Activated CD4-positive, alpha-beta memory T cell treated with anti-CD3 and anti-CD28 coated beads for 36 hours (primary cell): ENCODE data around the gene SPACA6. TPM values are rescaled to one million over a fixed set of nuclear protein-coding genes. Genes with fewer than 3 reads are reported as not detected.
"Not testable (repeated sequence)": the region's sequence is repeated elsewhere in the genome, so short reads cannot be mapped to it uniquely, and the experiment has no call there.

Source experiments
- CTCF ChIA-PET: fragments of 350-600 bp; sonication (Branson Sonifier 250); formaldehyde crosslinking; loops from one replicate; lab custom pipeline; 2021; ENCODE audit warnings: antibody characterized with exemption, inconsistent platforms; lab: Charles Lee
- POLR2A ChIA-PET: fragments of 350-600 bp; sonication (Branson Sonifier 250); formaldehyde crosslinking; loops from one replicate; lab custom pipeline; 2021; ENCODE audit warnings: antibody characterized with exemption; lab: Charles Lee
- DNase-seq: peaks from one replicate; pipeline ENCODE4 v3.0.0-alpha.2; 2020
- H3K27ac Mint-ChIP-seq: one replicate; pipeline ENCODE4 v1.8.0; 2021; ENCODE audit warnings: mixed read lengths
- H3K27me3 Mint-ChIP-seq: one replicate; pipeline ENCODE4 v1.8.0; 2021; ENCODE audit warnings: mixed read lengths
- H3K36me3 Mint-ChIP-seq: one replicate; pipeline ENCODE4 v1.8.0; 2021; ENCODE audit warnings: mixed read lengths
- H3K4me1 Mint-ChIP-seq: one replicate; pipeline ENCODE4 v1.8.0; 2021; ENCODE audit warnings: low read depth, mixed read lengths
- H3K4me3 Mint-ChIP-seq: one replicate; pipeline ENCODE4 v1.8.0; 2021; ENCODE audit warnings: mild to moderate bottlenecking, mixed read lengths
- H3K9me3 Mint-ChIP-seq: one replicate; pipeline ENCODE4 v1.8.0; 2021; ENCODE audit warnings: mixed read lengths
- intact Hi-C: fragments of 100-400 bp; cut with micrococcal nuclease; formaldehyde crosslinking; loops from one replicate; pipeline ENCODE4 v1.15.1; 2023
- total RNA-seq, 2 experiments: library from RNA; stranded (reverse); gene quantifications; one replicate each; pipeline ENCODE4 v1.2.3, GENCODE V29; 2021

SPACA6 gene
- total RNA-seq, 2 experiments from 2014 or later: 10.0 to 14.2 TPM

DNA sequence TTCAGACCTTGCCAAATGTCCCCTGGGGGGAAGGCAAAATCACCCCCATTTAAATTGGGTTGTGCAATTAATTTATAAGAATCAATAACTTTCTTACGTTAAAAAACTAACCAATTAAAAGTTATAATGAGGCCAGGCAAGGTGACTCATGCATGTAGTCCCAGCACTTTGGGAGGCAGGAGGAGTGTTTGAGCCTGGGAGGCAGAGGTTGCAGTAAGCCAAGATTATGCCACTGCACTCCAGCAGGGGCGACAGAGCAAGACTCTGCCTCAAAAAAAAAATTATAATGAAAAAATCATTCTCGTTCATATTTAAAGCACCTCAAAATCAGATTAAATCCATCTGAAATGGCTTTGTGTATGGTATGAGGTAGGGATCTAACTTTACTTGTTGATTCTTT is 28.1 kb upstream of the SPACA6 start:
- peaks cover 3% of the 10 kb centered on the region for H3K9me3 Mint-ChIP-seq
- H3K4me3 Mint-ChIP-seq: no peak overlapping the region
- intact Hi-C loops: loop anchor here (10.0 kb wide), 1 partner anchor 110 kb away; no protein-coding TSS in a partner anchor
- no peak overlapping the region for H3K27ac Mint-ChIP-seq
- H3K4me1 Mint-ChIP-seq: peaks cover 12% of the 10 kb centered on the region
- no peak for DNase-seq
- CTCF ChIA-PET: no interaction called here
- no peaks in the 10 kb centered on the region for H3K36me3 Mint-ChIP-seq
- peaks cover 21% of the 10 kb centered on the region for H3K27me3 Mint-ChIP-seq
- POLR2A ChIA-PET: no interaction called here

DNA sequence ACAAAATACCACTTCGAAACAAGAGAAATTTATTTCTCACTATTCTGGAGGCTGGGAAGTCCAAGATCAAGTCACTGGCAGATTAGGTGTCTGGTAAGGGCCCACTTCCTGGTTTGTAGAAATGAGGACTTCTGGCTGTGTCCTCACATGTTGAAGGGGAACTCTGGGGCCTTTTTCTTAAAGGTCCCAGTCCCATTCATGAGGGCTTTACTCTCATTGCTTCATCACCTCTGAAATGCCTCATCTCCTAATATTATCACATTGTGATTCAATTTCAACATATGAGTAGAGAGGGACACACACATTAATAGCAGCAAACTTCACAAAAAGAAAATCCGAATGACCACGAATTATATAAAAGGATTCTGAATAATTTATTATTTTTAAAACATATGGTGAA is 24.9 kb upstream of the SPACA6 start:
- ChIA-PET POLR2A (no interaction called here), CTCF (interaction anchor here (2.7 kb wide), 1 partner anchor 11 kb away, joined by 10 read pairs; no protein-coding TSS in a partner anchor)
- H3K27ac Mint-ChIP-seq: no peak overlapping the region
- intact Hi-C loops: loop anchor here (2.0 to 10.0 kb wide), 2 partner anchors 21 to 107 kb away; no protein-coding TSS in a partner anchor
- no peaks in the 10 kb centered on the region for H3K36me3 Mint-ChIP-seq
- peaks cover 17% of the 10 kb centered on the region for H3K27me3 Mint-ChIP-seq
- no peak for DNase-seq
- H3K4me3 Mint-ChIP-seq: no peak overlapping the region
- peaks cover 12% of the 10 kb centered on the region for H3K4me1 Mint-ChIP-seq
- peaks cover 3% of the 10 kb centered on the region for H3K9me3 Mint-ChIP-seq

DNA sequence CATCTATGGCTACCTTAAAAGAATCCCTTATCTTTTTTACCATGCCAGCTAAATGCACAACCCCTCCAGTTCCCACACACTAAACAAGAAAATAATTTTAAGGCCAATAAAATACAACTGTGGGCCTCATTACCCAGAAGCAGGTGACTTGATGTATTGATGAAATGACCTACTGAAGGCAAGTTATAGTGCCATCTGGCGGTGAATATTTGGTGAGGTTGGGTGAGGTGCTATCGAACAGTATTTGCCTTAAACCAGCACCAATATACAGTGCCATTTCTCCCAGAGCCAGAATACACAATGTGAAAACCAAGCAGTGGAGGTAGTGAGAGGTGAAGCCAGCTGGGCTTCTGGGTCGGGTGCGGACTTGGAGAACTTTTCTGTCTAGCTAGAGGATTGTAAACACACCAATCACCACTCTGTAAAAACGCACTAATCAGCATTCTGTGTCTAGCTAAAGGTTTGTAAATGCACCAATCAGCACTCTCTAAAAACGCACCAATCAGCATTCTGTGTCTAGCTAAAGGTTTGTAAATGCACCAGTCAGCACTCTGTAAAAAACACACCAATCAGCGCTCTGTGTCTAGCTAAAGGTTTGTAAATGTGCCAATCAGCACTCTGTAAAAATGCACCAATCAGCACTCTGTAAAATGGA is 17.1 kb upstream of the SPACA6 start:
- CTCF ChIA-PET: interaction anchor here (0.6 to 5.8 kb wide), 6 partner anchors 15 to 328 kb away, joined by 3 to 40 read pairs (median 3); no protein-coding TSS in a partner anchor
- H3K4me1 Mint-ChIP-seq, intact Hi-C loops, DNase-seq, H3K9me3 Mint-ChIP-seq, H3K36me3 Mint-ChIP-seq, H3K4me3 Mint-ChIP-seq, H3K27ac Mint-ChIP-seq: not testable (repeated sequence)
- POLR2A ChIA-PET: interaction anchor here (1.5 kb wide), 1 partner anchor 28 kb away, joined by 4 read pairs; no protein-coding TSS in a partner anchor
- H3K27me3 Mint-ChIP-seq: peaks cover 12% of the 10 kb centered on the region

DNA sequence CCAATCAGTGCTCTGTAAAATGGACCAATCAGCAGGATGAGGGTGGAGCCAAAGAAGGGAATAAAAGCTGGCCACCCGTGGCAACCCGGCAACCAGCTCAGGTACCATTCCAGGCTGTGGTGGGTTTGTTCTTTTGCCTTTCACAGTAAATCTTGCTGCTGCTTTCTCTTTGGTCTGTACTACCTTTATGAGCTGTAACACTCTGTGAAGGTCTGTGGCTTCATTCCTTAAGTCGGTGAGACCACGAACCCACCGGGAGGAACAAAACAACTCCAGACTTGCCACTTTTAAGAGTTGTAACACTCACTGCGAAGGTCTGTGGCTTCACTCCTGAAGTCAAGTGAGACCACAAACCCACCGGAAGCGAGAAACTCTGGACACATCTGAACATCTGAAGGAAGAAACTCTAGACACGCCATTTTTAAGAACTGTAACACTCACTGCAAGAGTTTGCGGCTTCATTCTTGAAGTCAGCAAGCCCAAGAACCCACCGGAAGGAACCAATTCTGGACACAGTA is 16.5 kb upstream of the SPACA6 start:
- intact Hi-C loops: no loop called here
- H3K27me3 Mint-ChIP-seq: peaks cover 12% of the 10 kb centered on the region
- no peak overlapping the region for H3K4me3 Mint-ChIP-seq
- peaks cover 3% of the 10 kb centered on the region for H3K36me3 Mint-ChIP-seq
- peaks cover 9% of the 10 kb centered on the region for H3K4me1 Mint-ChIP-seq
- peak overlapping the region; percentile 73 for H3K27ac Mint-ChIP-seq
- peak; percentile 36 for DNase-seq
- H3K9me3 Mint-ChIP-seq: peaks cover 10% of the 10 kb centered on the region
- CTCF ChIA-PET: interaction anchor here (0.6 to 5.8 kb wide), 6 partner anchors 15 to 329 kb away, joined by 3 to 40 read pairs (median 3); no protein-coding TSS in a partner anchor
- POLR2A ChIA-PET: interaction anchor here (1.5 kb wide), 1 partner anchor 27 kb away, joined by 4 read pairs; no protein-coding TSS in a partner anchor

DNA sequence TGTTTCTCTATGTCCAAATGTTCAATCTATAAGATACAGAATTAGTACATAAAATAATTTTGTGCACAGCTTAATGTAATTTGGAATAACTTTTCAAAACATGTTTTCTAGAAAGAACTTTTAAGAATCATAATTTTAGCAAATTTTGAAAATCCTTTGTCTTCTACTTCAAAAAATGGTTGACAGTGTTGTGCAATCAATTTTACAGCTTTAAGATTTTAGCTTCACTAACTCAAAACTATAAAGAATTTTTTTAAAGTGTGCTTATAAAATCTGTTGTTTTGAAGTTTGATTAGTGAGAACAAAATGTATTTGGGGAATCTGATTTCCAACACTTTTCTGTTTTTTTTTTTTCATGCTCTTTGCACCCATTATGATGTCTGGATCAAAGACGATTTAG is 12.7 kb upstream of the SPACA6 start:
- CTCF ChIA-PET: no interaction called here
- POLR2A ChIA-PET: no interaction called here
- Mint-ChIP-seq H3K4me3 (no peak overlapping the region), H3K36me3 (peaks cover 5% of the 10 kb centered on the region), H3K4me1 (peaks cover 9% of the 10 kb centered on the region), H3K27ac (no peak overlapping the region), H3K9me3 (peaks cover 23% of the 10 kb centered on the region), H3K27me3 (peaks cover 12% of the 10 kb centered on the region)
- no peak for DNase-seq
- intact Hi-C loops: no loop called here

DNA sequence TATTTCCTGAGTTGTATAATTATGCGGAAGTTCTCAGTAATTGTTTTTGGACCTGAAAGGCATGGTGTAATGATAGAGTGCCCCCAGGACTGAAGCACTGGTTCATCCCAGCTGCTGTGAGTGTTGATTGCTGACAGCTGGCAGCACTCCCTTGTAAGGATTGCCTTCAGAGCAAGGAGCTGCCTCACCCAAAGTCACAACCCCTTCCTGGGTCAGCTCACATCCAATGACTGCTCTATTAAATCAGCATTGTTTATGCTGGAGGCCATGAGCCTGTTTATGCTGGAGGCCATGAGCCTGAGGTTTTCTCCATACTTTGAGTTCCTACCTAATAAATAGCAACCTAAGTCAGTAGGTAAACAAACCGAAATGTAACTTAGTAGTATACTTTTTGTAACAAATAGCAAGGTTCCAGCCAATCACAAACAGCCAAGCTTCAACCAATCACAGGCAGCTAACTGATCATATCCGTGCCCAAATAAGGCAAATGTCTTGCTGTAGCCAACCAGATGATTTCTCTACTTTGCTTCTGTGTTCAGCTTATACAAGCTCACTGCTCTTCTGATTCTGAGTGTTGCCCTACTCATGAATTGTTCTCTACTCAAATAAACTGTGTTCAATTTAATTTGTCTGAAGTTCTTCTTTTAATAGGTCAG is 11.7 kb upstream of the SPACA6 start:
- no peak overlapping the region for H3K4me3 Mint-ChIP-seq
- POLR2A ChIA-PET: no interaction called here
- CTCF ChIA-PET: no interaction called here
- DNase-seq: no peak
- peaks cover 8% of the 10 kb centered on the region for H3K4me1 Mint-ChIP-seq
- no peak overlapping the region for H3K27ac Mint-ChIP-seq
- peaks cover 5% of the 10 kb centered on the region for H3K36me3 Mint-ChIP-seq
- peaks cover 12% of the 10 kb centered on the region for H3K27me3 Mint-ChIP-seq
- peaks cover 23% of the 10 kb centered on the region for H3K9me3 Mint-ChIP-seq
- intact Hi-C loops: no loop called here

DNA sequence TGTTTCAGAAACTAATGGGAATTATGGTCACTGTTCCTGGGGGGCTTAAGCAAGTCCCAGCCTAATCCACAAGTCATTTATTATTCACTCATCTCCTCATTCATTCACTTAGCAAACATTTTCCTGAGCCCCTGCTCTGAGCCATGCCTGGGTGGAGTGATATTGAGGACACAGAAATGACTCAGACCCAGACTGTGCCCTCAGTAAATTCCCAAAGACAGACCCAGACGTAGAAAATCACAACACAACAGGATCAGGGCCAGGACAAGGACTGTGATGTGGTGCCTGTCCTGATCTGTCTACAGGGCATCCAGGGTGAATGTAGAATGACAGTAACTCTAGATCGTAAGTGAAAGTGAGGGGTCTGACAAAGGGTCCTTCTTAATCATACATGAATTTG is 7.0 kb upstream of the SPACA6 start:
- Mint-ChIP-seq H3K27ac (no peak overlapping the region), H3K4me3 (no peak overlapping the region), H3K27me3 (no peaks in the 10 kb centered on the region), H3K4me1 (peaks cover 4% of the 10 kb centered on the region), H3K36me3 (peaks cover 2% of the 10 kb centered on the region), H3K9me3 (peaks cover 20% of the 10 kb centered on the region)
- ChIA-PET POLR2A (no interaction called here), CTCF (no interaction called here)
- intact Hi-C loops: no loop called here
- no peak for DNase-seq

DNA sequence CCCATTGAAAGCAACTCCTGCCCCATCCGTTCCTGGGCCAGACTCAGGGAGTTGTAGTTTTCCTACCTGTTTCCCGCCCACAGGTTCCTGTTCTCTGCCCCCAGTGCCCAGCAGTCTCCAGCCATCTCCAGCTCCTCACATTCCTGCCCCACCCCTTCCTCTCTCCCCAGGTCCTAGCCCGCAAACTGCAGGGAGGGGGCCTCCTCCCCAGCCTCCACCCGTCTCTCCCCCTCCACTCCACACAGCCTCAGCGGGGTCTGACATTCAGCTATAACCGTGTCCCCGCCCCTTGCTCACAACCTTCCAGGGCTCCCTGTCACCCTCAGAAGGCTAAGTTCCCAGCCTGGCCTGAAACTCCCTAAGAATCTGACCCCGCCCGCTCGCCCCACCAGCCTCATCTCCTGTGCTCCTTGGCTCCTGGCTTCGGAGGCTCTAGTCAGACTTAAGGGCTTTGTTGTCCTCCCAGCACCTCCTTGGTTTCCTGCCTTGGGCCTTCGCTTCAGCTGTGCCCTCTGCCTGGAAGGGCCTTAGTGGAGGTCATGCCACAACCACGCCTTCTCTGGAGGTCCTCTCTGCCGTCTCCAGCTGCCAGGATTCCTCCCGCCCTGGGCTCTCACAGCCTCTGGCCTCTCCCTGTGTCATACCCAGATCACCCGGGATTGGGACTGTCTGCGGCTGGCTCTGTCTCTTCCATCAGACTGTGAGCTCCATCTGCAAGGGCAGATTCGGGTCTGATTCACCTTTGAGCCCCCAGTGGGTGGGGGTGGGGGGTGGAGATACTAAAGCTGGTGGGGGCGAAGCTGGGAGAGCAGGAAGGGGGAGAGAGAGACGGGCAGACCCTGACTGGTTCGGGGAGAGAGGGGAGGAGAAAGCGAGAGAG is 5.1 kb upstream of the SPACA6 start:
- no peak for DNase-seq
- intact Hi-C loops: loop anchor here (2.0 kb wide), 1 partner anchor 19 kb away; no protein-coding TSS in a partner anchor
- H3K27ac Mint-ChIP-seq: peak overlapping the region; percentile 40
- peaks cover 11% of the 10 kb centered on the region for H3K4me1 Mint-ChIP-seq
- peak overlapping the region; percentile 65 for H3K4me3 Mint-ChIP-seq
- H3K9me3 Mint-ChIP-seq: peaks cover 20% of the 10 kb centered on the region
- H3K36me3 Mint-ChIP-seq: peaks cover 2% of the 10 kb centered on the region
- ChIA-PET POLR2A (no interaction called here), CTCF (interaction anchor here (0.7 to 1.3 kb wide), 5 partner anchors 16 to 1040 kb away, joined by 3 to 6 read pairs (median 4); no protein-coding TSS in a partner anchor)
- H3K27me3 Mint-ChIP-seq: no peaks in the 10 kb centered on the region

DNA sequence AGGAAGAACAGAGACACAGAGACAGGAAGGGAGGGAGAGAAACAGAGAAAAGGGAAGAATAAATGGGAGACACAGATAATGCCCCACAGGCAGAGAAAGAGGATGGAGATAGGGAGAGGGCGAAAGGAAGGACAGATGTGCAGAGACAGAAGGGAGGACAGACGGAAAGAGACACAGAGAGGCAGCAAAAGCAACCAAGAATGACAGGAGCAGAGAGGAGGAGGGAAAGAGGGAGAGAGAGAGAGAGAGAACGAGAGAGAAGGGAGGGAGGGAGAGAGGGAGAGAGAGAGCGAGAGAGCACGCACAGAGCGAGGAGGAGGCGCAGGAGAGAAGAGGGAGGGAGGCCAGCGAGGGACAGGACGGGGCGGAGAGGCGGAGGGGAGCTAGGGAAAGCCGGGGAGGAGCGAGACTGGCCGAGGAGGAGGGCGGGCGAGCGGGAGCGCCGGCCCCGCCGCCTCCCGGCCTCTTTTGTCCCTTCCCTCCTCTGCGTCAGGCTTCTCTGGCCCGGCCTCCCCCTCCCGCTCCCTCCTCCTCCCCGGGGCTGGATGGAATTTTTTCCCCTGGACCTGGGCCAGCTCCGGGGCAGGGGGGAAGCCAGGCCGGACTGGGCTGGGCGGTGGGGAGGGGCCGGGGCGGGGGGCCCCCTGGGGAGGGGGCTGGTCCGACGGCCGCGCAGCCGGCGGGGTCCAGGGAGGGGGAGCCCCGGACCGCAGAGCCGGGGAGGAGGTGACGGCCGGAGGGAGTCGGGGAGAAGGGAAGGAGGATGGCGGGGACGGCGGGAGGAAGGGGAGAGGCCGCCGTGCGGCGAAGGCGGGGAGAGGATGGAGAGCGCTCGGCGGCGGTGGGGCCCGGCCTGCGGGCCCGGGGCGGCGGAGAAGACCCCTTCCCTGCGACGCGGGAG is 4.2 kb upstream of the SPACA6 start:
- H3K27ac Mint-ChIP-seq: peak overlapping the region; percentile 40

DNA sequence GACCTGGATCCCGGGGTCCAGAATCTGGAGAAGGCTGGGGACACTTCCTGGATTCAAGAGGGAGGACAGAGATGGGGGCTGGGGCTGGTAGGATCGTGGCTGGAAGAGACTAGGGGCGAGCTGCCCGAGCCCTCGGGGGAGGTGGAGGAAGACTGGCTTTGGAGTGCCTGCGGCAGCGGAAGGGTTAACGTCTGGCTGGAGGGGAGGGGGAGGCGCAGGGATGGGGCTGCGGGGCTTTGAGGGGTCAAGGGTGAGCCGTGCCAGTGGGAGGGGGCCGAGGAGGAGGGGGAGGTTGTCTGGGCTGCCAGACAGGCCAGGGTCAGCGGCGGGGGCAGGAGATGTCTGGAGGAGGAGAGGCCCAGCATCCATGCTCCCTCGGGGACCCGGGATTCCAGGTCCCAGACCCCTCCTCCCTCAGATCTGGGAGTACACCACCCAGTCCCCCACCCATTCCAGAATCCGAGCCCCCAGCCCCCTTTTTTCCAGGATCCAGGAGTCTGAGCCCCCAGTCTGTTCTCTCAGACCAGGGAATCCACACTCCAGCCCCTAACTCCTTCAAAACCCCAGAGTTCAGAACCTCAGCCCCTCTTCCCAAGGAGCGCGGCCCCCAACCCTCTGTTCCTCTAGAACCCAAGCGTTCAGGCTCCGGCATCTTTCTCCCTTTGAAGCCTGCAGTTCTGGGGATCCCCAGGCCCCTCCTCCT is 3.2 kb upstream of the SPACA6 start:
- H3K4me1 Mint-ChIP-seq: peaks cover 11% of the 10 kb centered on the region
- H3K4me3 Mint-ChIP-seq: peak overlapping the region; percentile 91
- intact Hi-C loops: loop anchor here (1.0 to 2.0 kb wide), 2 partner anchors 14 to 21 kb away; no protein-coding TSS in a partner anchor
- H3K27me3 Mint-ChIP-seq: no peaks in the 10 kb centered on the region
- peaks cover 10% of the 10 kb centered on the region for H3K9me3 Mint-ChIP-seq
- H3K27ac Mint-ChIP-seq: peak overlapping the region; percentile 92
- DNase-seq: no peak
- ChIA-PET POLR2A (interaction anchor here (1.5 kb wide), 1 partner anchor 13 kb away, joined by 6 read pairs; no protein-coding TSS in a partner anchor), CTCF (interaction anchor here (1.4 kb wide), 1 partner anchor 13 kb away, joined by 4 read pairs; no protein-coding TSS in a partner anchor)
- no peaks in the 10 kb centered on the region for H3K36me3 Mint-ChIP-seq

More for the DNA sequence above, 4.2 kb upstream of the SPACA6 start:
- Mint-ChIP-seq H3K4me1 (peaks cover 11% of the 10 kb centered on the region), H3K4me3 (peak overlapping the region; percentile 65), H3K27me3 (no peaks in the 10 kb centered on the region), H3K36me3 (peaks cover 2% of the 10 kb centered on the region), H3K9me3 (peaks cover 20% of the 10 kb centered on the region)
- intact Hi-C loops: loop anchor here (2.0 kb wide), 1 partner anchor 20 kb away; no protein-coding TSS in a partner anchor
- ChIA-PET POLR2A (no interaction called here), CTCF (interaction anchor here (0.7 to 1.4 kb wide), 5 partner anchors 14 to 1039 kb away, joined by 3 to 5 read pairs (median 4); no protein-coding TSS in a partner anchor)
- DNase-seq: peak; percentile 44
